ENCODE data around the gene GNAZ. TPM values are rescaled to one million over a fixed set of nuclear protein-coding genes. Genes with fewer than 3 reads are reported as not detected.

The GNAZ gene
- total and polyA plus RNA-seq, 12 donors: 1.3 to 4.2 (median 2.3) TPM

DNA sequence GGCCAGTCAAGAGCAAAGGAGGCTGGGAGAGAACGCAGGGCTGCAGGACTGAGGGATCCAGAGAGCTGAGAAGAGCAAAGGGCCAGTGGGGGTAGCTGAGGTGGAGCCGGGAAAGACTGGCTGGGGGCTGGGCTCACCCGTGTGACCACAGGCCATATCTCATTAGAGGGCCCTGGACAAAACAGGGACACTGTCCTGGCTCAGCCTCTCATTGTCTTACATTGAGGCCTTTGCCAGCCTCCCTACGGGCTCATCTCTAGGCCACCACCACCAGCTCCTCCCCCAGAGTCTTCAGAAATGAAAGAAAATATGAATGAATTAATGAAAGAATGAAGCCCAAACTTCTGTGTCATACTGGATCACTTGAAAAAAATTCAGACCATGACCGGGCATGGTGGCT, 84.1 kb downstream of the GNAZ start:
- Histone ChIP-seq H3K4me3 (no peak overlapping the region), H3K9me3 (no peaks in the 10 kb centered on the region), H3K36me3 (no peaks in the 10 kb centered on the region), H3K27ac (no peak overlapping the region), H3K27me3 (peaks cover 0 to 6% (median 0%) of the 10 kb centered on the region in 7 donors), H3K4me1 (peaks cover 0 to 21% (median 7%) of the 10 kb centered on the region in 9 donors)
- no peak for ATAC-seq
- intact Hi-C loops (cut with DNase I): no loop called here
- 82 to 87% methylated on average over 5 of the region's 5 CpGs for WGBS, 2 donors
- no peak for DNase-seq
- TF ChIP-seq, protein P1, sequence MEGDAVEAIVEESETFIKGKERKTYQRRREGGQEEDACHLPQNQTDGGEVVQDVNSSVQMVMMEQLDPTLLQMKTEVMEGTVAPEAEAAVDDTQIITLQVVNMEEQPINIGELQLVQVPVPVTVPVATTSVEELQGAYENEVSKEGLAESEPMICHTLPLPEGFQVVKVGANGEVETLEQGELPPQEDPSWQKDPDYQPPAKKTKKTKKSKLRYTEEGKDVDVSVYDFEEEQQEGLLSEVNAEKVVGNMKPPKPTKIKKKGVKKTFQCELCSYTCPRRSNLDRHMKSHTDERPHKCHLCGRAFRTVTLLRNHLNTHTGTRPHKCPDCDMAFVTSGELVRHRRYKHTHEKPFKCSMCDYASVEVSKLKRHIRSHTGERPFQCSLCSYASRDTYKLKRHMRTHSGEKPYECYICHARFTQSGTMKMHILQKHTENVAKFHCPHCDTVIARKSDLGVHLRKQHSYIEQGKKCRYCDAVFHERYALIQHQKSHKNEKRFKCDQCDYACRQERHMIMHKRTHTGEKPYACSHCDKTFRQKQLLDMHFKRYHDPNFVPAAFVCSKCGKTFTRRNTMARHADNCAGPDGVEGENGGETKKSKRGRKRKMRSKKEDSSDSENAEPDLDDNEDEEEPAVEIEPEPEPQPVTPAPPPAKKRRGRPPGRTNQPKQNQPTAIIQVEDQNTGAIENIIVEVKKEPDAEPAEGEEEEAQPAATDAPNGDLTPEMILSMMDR (IDR thresholded peaks at IDR 0.05): no peak

DNA sequence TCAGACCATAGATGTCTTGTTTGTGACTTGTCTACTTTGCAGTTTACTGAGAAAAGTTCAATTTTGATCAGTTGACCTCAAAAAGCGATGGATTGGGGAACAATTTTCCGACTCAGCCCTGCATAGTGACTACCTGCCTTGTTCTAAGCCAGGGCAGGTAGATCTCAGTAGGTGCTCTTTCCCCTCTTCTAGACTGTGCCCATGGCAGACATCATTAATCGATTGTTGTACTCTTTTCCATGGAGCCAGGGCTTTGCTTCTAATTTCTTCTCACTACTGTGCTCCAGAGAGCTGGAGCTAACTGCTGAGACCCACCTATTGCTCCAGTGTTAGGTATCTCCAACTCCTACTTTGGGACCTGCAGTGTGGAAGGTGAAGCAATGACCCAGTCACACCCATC, 84.8 kb downstream of the GNAZ start:
- no peaks in the 10 kb centered on the region for H3K9me3 ChIP-seq
- H3K36me3 ChIP-seq: no peaks in the 10 kb centered on the region
- H3K4me3 ChIP-seq: no peak overlapping the region
- ATAC-seq (no peak), DNase-seq (no peak)
- no peak overlapping the region for H3K27ac ChIP-seq
- peaks cover 0 to 6% (median 0%) of the 10 kb centered on the region in 7 donors for H3K27me3 ChIP-seq
- H3K4me1 ChIP-seq: peaks cover 0 to 21% (median 7%) of the 10 kb centered on the region in 9 donors
- TF ChIP-seq, protein P1 (IDR thresholded peaks at IDR 0.05): no peak
- intact Hi-C loops (cut with DNase I): no loop called here
- 94 to 95% methylated on average over 3 of the region's 3 CpGs for WGBS, 2 donors

DNA sequence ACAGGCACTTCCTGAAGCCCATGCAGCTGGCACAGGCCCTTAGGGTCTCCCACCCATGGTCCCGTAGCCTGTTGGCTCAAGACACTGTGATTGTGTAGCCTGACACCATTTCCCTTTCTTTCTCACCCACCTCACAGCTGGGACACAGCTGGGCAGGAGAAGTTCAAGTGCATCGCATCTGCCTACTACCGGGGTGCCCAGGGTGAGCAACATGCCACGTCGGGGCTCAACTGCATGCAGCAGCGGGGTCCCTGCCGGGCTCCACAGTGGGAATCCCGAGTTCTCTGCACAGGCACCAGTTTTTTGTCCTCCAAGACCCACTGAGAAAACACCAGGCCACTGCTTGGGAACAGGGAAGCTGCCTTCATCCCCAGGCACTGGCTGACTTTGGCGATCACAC, 85.5 kb downstream of the GNAZ start:
- intact Hi-C loops (cut with DNase I): no loop called here
- TF ChIP-seq, protein P1 (IDR thresholded peaks at IDR 0.05): no peak
- peaks cover 0 to 6% (median 0%) of the 10 kb centered on the region in 7 donors for H3K27me3 ChIP-seq
- no peaks in the 10 kb centered on the region for H3K36me3 ChIP-seq
- H3K4me1 ChIP-seq: peaks cover 0 to 17% (median 7%) of the 10 kb centered on the region in 9 donors
- 90% methylated on average over 9 of the region's 9 CpGs for WGBS, 2 donors
- no peak for DNase-seq
- H3K4me3 ChIP-seq: no peak overlapping the region
- no peak for ATAC-seq
- H3K9me3 ChIP-seq: no peaks in the 10 kb centered on the region
- no peak overlapping the region for H3K27ac ChIP-seq

- TF ChIP-seq, protein P1 (IDR thresholded peaks at IDR 0.05): no peak
- no peak for ATAC-seq
- intact Hi-C loops (cut with DNase I): no loop called here
- no peak overlapping the region for H3K27ac ChIP-seq
- peaks cover 0 to 6% (median 0%) of the 10 kb centered on the region in 7 donors for H3K27me3 ChIP-seq
- no peaks in the 10 kb centered on the region for H3K36me3 ChIP-seq
- H3K4me3 ChIP-seq: no peak overlapping the region
- DNase-seq: no peak
- peaks cover 0 to 17% (median 6%) of the 10 kb centered on the region in 9 donors for H3K4me1 ChIP-seq
- no peaks in the 10 kb centered on the region for H3K9me3 ChIP-seq
- WGBS, 2 donors: 48 to 61% methylated on average over 8 of the region's 8 CpGs
These were observed 86.0 kb downstream of the GNAZ start for GRCh38 chr22:23156286-23156685.
